PC-3 (cell line): Measurements from ENCODE around the gene ADPRHL1.

Source experiments
- EZH2 ChIP-seq: fragments of 300-600 bp; sonication (generic); IDR thresholded peaks from one replicate; pipeline ENCODE4 v1.6.1; 2017; ENCODE audit warnings: antibody characterized with exemption, mild to moderate bottlenecking, low read length; ENCODE audit not compliant: unreplicated experiment
- TF ChIP-seq, protein P1 (sequence below): fragments of 300-600 bp; sonication (generic); conservative IDR thresholded peaks from 2 replicates; pipeline ENCODE4 v1.5.1; 2017; ENCODE audit warnings: antibody characterized with exemption, low read depth, mild to moderate bottlenecking, low read length

DNA sequence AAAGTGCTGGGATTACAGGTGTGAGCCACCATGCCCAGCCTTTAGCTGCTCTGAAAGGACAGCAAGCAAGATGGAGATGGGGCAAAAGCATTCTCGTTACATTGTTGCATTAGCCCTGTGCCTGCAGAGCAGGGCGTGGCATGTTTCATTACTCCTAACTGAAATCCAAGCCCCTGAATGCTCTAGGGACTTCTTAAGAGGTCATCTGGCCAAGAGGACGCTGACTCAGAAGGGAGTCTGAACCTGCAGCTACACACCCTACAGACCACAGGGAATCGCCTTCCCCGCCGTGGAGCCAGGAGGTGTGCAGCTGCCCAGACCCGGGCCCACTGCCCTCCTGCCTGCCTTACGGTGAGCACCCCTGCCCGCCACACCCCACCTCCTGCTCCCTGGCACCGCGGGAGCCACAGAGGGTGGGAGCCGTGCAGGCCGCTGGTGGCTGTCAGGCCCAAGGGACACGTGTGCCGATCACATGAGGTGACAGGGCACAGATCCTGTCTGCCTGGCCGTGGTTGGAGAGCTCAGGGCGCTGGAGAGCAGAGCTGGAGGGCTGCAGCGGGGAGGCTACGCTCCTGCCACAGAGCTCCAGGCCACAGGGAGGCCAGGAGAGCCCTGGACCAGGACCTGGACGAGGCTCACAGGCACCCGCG, 27.2 kb downstream of the ADPRHL1 start:
- TF ChIP-seq, protein P1, sequence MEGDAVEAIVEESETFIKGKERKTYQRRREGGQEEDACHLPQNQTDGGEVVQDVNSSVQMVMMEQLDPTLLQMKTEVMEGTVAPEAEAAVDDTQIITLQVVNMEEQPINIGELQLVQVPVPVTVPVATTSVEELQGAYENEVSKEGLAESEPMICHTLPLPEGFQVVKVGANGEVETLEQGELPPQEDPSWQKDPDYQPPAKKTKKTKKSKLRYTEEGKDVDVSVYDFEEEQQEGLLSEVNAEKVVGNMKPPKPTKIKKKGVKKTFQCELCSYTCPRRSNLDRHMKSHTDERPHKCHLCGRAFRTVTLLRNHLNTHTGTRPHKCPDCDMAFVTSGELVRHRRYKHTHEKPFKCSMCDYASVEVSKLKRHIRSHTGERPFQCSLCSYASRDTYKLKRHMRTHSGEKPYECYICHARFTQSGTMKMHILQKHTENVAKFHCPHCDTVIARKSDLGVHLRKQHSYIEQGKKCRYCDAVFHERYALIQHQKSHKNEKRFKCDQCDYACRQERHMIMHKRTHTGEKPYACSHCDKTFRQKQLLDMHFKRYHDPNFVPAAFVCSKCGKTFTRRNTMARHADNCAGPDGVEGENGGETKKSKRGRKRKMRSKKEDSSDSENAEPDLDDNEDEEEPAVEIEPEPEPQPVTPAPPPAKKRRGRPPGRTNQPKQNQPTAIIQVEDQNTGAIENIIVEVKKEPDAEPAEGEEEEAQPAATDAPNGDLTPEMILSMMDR: no peak
- TF ChIP-seq EZH2: no peak
